Osteoblast (primary cell): ENCODE data around the gene TMEM39B. TPM values are rescaled to one million over a fixed set of nuclear protein-coding genes. Genes with fewer than 3 reads are reported as not detected.
"Not testable (repeated sequence)": the region's sequence is repeated elsewhere in the genome, so short reads cannot be mapped to it uniquely, and the experiment has no call there.

Experiments
- DNase-seq: peaks from one replicate; pipeline ENCODE4 v3.0.0; 2011; ENCODE audit warnings: low spot score, mixed read lengths; ENCODE audit not compliant: insufficient read length; ENCODE audit errors: missing footprints
- H2AFZ ChIP-seq: 2 replicates; pipeline ENCODE4 v1.6.0; 2011; ENCODE audit warnings: mild to moderate bottlenecking, low read length
- H3K27ac ChIP-seq: 2 replicates; pipeline ENCODE4 v1.5.1; 2011; ENCODE audit warnings: mild to moderate bottlenecking, low read depth, low read length, moderate library complexity
- H3K27me3 ChIP-seq: 2 replicates; pipeline ENCODE4 v1.6.0; 2012; ENCODE audit warnings: mild to moderate bottlenecking, control low read depth, inconsistent platforms, low read length, moderate library complexity; ENCODE audit not compliant: insufficient read depth
- H3K36me3 ChIP-seq: 2 replicates; pipeline ENCODE4 v1.5.1; 2011; ENCODE audit warnings: mild to moderate bottlenecking, low read length, control low read depth, moderate library complexity; ENCODE audit not compliant: insufficient read depth
- H3K4me1 ChIP-seq: 2 replicates; pipeline ENCODE4 v1.5.1; 2011; ENCODE audit warnings: mild to moderate bottlenecking, low read length, control low read depth, moderate library complexity; ENCODE audit not compliant: insufficient read depth
- H3K4me2 ChIP-seq: 2 replicates; pipeline ENCODE4 v1.6.0; 2011; ENCODE audit warnings: mild to moderate bottlenecking, low read length; ENCODE audit not compliant: insufficient read depth
- H3K4me3 ChIP-seq: fragments of 200-600 bp; sonication (generic); 3 replicates; pipeline ENCODE4 v1.5.1; 2012; ENCODE audit warnings: mild to moderate bottlenecking, low read length, inconsistent platforms; ENCODE audit not compliant: insufficient read depth
- H3K79me2 ChIP-seq: 2 replicates; pipeline ENCODE4 v1.6.0; 2012; ENCODE audit warnings: mild to moderate bottlenecking, low read length, control low read depth, inconsistent platforms; ENCODE audit not compliant: insufficient read depth
- H3K9me3 ChIP-seq: 2 replicates; pipeline ENCODE4 v1.5.1; 2011; ENCODE audit warnings: low read depth, low read length, control low read depth
- H4K20me1 ChIP-seq: 2 replicates; pipeline ENCODE4 v1.6.0; 2012; ENCODE audit warnings: mild to moderate bottlenecking, low read length, control low read depth; ENCODE audit not compliant: insufficient read depth
- CTCF ChIP-seq: IDR thresholded peaks from 2 replicates; pipeline ENCODE4 v1.5.1; 2011; ENCODE audit warnings: mild to moderate bottlenecking, low read depth, low read length, moderate library complexity; ENCODE audit errors: extremely low read depth
- total RNA-seq: library from RNA; depleted of rRNA; stranded (reverse); fragments of >200 nt; gene quantifications from 2 replicates; pipeline ENCODE4 v1.2.3, GENCODE V29; 2012

Gene TMEM39B
- total RNA-seq, 1 donor = 4.7 TPM

- Histone ChIP-seq H3K9me3 (no peaks in the 10 kb centered on the region), H2AFZ (no peak overlapping the region), H3K4me2 (no peak overlapping the region), H3K4me3 (no peak overlapping the region), H3K27ac (no peak overlapping the region), H4K20me1 (peaks cover 48% of the 10 kb centered on the region), H3K36me3 (no peaks in the 10 kb centered on the region), H3K27me3 (no peaks in the 10 kb centered on the region), H3K79me2 (peaks cover 93% of the 10 kb centered on the region), H3K4me1 (peaks cover 19% of the 10 kb centered on the region)
- no peak for DNase-seq
- no peak for TF ChIP-seq CTCF
Observed at GRCh38 chr1:32114420-32114819, 41.7 kb downstream of the TMEM39B start.

GRCh38 chr1:32115496-32115895, 42.8 kb downstream of the TMEM39B start:
- Histone ChIP-seq H3K9me3 (no peaks in the 10 kb centered on the region), H3K27me3 (no peaks in the 10 kb centered on the region), H3K36me3 (no peaks in the 10 kb centered on the region), H3K4me3 (no peak overlapping the region), H3K4me2 (peak overlapping the region; percentile 36), H3K27ac (peak overlapping the region; percentile 34), H4K20me1 (peaks cover 41% of the 10 kb centered on the region), H2AFZ (no peak overlapping the region), H3K79me2 (peaks cover 93% of the 10 kb centered on the region), H3K4me1 (peaks cover 16% of the 10 kb centered on the region)
- TF ChIP-seq CTCF = no peak
- DNase-seq = no peak

GRCh38 chr1:32116531-32116930, 43.8 kb downstream of the TMEM39B start:
- Histone ChIP-seq H3K4me3 (peak overlapping the region; percentile 24), H3K4me1 (peaks cover 23% of the 10 kb centered on the region), H3K36me3 (no peaks in the 10 kb centered on the region), H3K79me2 (peaks cover 93% of the 10 kb centered on the region), H3K27ac (peak overlapping the region; percentile 44), H4K20me1 (peaks cover 41% of the 10 kb centered on the region), H3K9me3 (no peaks in the 10 kb centered on the region), H3K4me2 (peak overlapping the region; percentile 67), H3K27me3 (no peaks in the 10 kb centered on the region), H2AFZ (no peak overlapping the region)
- TF ChIP-seq CTCF = no peak
- no peak for DNase-seq

- no peak overlapping the region for H2AFZ ChIP-seq
- no peak for TF ChIP-seq CTCF
- H3K36me3 ChIP-seq = no peaks in the 10 kb centered on the region
- H4K20me1 ChIP-seq = peaks cover 42% of the 10 kb centered on the region
- peaks cover 97% of the 10 kb centered on the region for H3K79me2 ChIP-seq
- peaks cover 8% of the 10 kb centered on the region for H3K4me1 ChIP-seq
- H3K27me3 ChIP-seq = no peaks in the 10 kb centered on the region
- no peak for DNase-seq
- H3K27ac ChIP-seq = no peak overlapping the region
- no peak overlapping the region for H3K4me3 ChIP-seq
- no peak overlapping the region for H3K4me2 ChIP-seq
- no peaks in the 10 kb centered on the region for H3K9me3 ChIP-seq
Observed at GRCh38 chr1:32122151-32122550, 49.4 kb downstream of the TMEM39B start.

- H4K20me1 ChIP-seq = peaks cover 39% of the 10 kb centered on the region
- H3K27me3 ChIP-seq, DNase-seq, H3K9me3 ChIP-seq, H2AFZ ChIP-seq, H3K27ac ChIP-seq, H3K4me2 ChIP-seq, H3K4me1 ChIP-seq, H3K4me3 ChIP-seq, H3K36me3 ChIP-seq: not testable (repeated sequence)
- peaks cover 96% of the 10 kb centered on the region for H3K79me2 ChIP-seq
Observed at GRCh38 chr1:32123361-32123760, 50.6 kb downstream of the TMEM39B start.
